ENCODE results near the gene EIF1B. TPM values are rescaled to one million over a fixed set of nuclear protein-coding genes. Genes with fewer than 3 reads are reported as not detected.

EIF1B gene
- total RNA-seq = 48.8 TPM

GRCh38 chr3:40309418-40309924, at the start of gene EIF1B:
Gene EIF1B (plus strand): TSS chr3:40309707. CDS start chr3:40309942, 235 bp downstream.

Other genes starting within 250 kb of the EIF1B start
- 1.9 TPM for gene ENTPD3, start 77.5 kb downstream of the EIF1B start, total RNA-seq
- 157 TPM for gene RPL14, start 147.6 kb downstream of the EIF1B start, total RNA-seq
- gene ZNF619, start 167.4 kb downstream of the EIF1B start, total RNA-seq = 5.0 TPM
- 16.3 TPM for gene ZNF620, start 196.3 kb downstream of the EIF1B start, total RNA-seq
- 22.2 TPM for gene ZNF621, start 215.3 kb downstream of the EIF1B start, total RNA-seq